ENCODE results near the gene RASGRP4.
A peak's percentile ranks its signal among the peaks of the same experiment; 100 is the strongest.

Gene RASGRP4

GRCh38 chr19:38441657-38442348 lies 15.8 kb upstream of the RASGRP4 start:
- TF ChIP-seq CTCF (IDR thresholded peaks at IDR 0.05; ENCODE audit: poor library complexity, severe bottlenecking), result no peak
- no peak for DNase-seq (ENCODE audit: low spot score)
- H3K27ac ChIP-seq (ENCODE audit: poor library complexity, severe bottlenecking), result no peak overlapping the region

GRCh38 chr19:38440592-38440991 lies 14.6 kb upstream of the RASGRP4 start:
- no peaks in the 10 kb centered on the region for H3K9me3 ChIP-seq (ENCODE audit: severe bottlenecking)
- ATAC-seq (ENCODE audit: low read depth) (no peak), DNase-seq (ENCODE audit: low spot score) (no peak)
- TF ChIP-seq CTCF (IDR thresholded peaks at IDR 0.05; ENCODE audit: poor library complexity, severe bottlenecking), result no peak
- no peak overlapping the region for H3K4me3 ChIP-seq (ENCODE audit: severe bottlenecking)
- H3K27ac ChIP-seq (ENCODE audit: poor library complexity, severe bottlenecking), result no peak overlapping the region
- no peaks in the 10 kb centered on the region for H3K36me3 ChIP-seq (ENCODE audit: low read depth)
- H3K27me3 ChIP-seq (ENCODE audit: insufficient read depth, poor library complexity, severe bottlenecking), result no peaks in the 10 kb centered on the region
- no peaks in the 10 kb centered on the region for H3K4me1 ChIP-seq (ENCODE audit: insufficient read depth, poor library complexity, severe bottlenecking)

More at GRCh38 chr19:38441657-38442348, 15.8 kb upstream of the RASGRP4 start:
- Histone ChIP-seq H3K36me3 (ENCODE audit: low read depth) (no peaks in the 10 kb centered on the region), H3K4me3 (ENCODE audit: severe bottlenecking) (no peak overlapping the region), H3K9me3 (ENCODE audit: severe bottlenecking) (no peaks in the 10 kb centered on the region), H3K4me1 (ENCODE audit: insufficient read depth, poor library complexity, severe bottlenecking) (no peaks in the 10 kb centered on the region), H3K27me3 (ENCODE audit: insufficient read depth, poor library complexity, severe bottlenecking) (no peaks in the 10 kb centered on the region)
- ATAC-seq (ENCODE audit: low read depth), result peak; percentile 38; the same call in 1 of the 3 replicates

GRCh38 chr19:38437917-38438316 lies 11.9 kb upstream of the RASGRP4 start:
- no peaks in the 10 kb centered on the region for H3K9me3 ChIP-seq (ENCODE audit: severe bottlenecking)
- no peak overlapping the region for H3K4me3 ChIP-seq (ENCODE audit: severe bottlenecking)
- no peak for TF ChIP-seq CTCF (IDR thresholded peaks at IDR 0.05; ENCODE audit: poor library complexity, severe bottlenecking)

GRCh38 chr19:38437295-38437694 lies 11.3 kb upstream of the RASGRP4 start:
- Histone ChIP-seq H3K4me1 (ENCODE audit: insufficient read depth, poor library complexity, severe bottlenecking) (no peaks in the 10 kb centered on the region), H3K27ac (ENCODE audit: poor library complexity, severe bottlenecking) (no peak overlapping the region), H3K4me3 (ENCODE audit: severe bottlenecking) (no peak overlapping the region), H3K9me3 (ENCODE audit: severe bottlenecking) (no peaks in the 10 kb centered on the region), H3K36me3 (ENCODE audit: low read depth) (no peaks in the 10 kb centered on the region), H3K27me3 (ENCODE audit: insufficient read depth, poor library complexity, severe bottlenecking) (peaks cover 5% of the 10 kb centered on the region)
- DNase-seq (ENCODE audit: low spot score) (no peak), ATAC-seq (ENCODE audit: low read depth) (no peak)
- TF ChIP-seq CTCF (IDR thresholded peaks at IDR 0.05; ENCODE audit: poor library complexity, severe bottlenecking), result no peak

More at GRCh38 chr19:38437917-38438316, 11.9 kb upstream of the RASGRP4 start:
- H3K27ac ChIP-seq (ENCODE audit: poor library complexity, severe bottlenecking), result no peak overlapping the region
- H3K4me1 ChIP-seq (ENCODE audit: insufficient read depth, poor library complexity, severe bottlenecking), result no peaks in the 10 kb centered on the region
- H3K36me3 ChIP-seq (ENCODE audit: low read depth), result no peaks in the 10 kb centered on the region
- ATAC-seq (ENCODE audit: low read depth), result no peak
- DNase-seq (ENCODE audit: low spot score), result no peak
- H3K27me3 ChIP-seq (ENCODE audit: insufficient read depth, poor library complexity, severe bottlenecking), result peaks cover 5% of the 10 kb centered on the region

GRCh38 chr19:38434549-38435051 lies 8.6 kb upstream of the RASGRP4 start:
- Histone ChIP-seq H3K27me3 (ENCODE audit: insufficient read depth, poor library complexity, severe bottlenecking) (peaks cover 5% of the 10 kb centered on the region), H3K4me3 (ENCODE audit: severe bottlenecking) (no peak overlapping the region), H3K36me3 (ENCODE audit: low read depth) (no peaks in the 10 kb centered on the region), H3K27ac (ENCODE audit: poor library complexity, severe bottlenecking) (no peak overlapping the region), H3K9me3 (ENCODE audit: severe bottlenecking) (no peaks in the 10 kb centered on the region), H3K4me1 (ENCODE audit: insufficient read depth, poor library complexity, severe bottlenecking) (no peaks in the 10 kb centered on the region)
- DNase-seq (ENCODE audit: low spot score) (no peak), ATAC-seq (ENCODE audit: low read depth) (no peak)
- no peak for TF ChIP-seq CTCF (IDR thresholded peaks at IDR 0.05; ENCODE audit: poor library complexity, severe bottlenecking)
